CD4-positive, alpha-beta T cell treated with Interleukin-2 at 100 ng/mL for 4 hours (primary cell): ENCODE measurements around the gene ARHGEF12.

Source experiments
- DNase-seq: peaks from one replicate; pipeline ENCODE4 v3.0.0-alpha.2; 2020; ENCODE audit warnings: low spot score

The ARHGEF12 gene

DNA sequence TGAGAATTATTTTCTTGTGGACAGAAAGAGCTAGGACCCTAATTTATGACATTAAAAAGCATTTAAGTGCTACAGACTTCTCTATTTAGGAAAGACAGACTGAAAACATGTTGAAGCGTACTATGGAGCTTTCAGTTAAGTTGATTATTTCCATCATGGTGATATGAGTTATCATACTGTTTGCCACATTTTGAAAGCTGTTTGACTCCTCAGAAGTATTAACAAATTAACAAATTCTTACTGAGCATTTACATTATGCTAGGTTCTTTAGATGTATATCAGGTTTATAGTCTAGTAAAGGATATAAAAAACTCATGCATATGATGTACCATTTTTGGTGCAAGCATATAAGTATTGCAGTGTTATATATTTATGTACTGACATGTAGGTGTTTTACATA lies 50.1 kb downstream of the ARHGEF12 start:
- no peak for DNase-seq

DNA sequence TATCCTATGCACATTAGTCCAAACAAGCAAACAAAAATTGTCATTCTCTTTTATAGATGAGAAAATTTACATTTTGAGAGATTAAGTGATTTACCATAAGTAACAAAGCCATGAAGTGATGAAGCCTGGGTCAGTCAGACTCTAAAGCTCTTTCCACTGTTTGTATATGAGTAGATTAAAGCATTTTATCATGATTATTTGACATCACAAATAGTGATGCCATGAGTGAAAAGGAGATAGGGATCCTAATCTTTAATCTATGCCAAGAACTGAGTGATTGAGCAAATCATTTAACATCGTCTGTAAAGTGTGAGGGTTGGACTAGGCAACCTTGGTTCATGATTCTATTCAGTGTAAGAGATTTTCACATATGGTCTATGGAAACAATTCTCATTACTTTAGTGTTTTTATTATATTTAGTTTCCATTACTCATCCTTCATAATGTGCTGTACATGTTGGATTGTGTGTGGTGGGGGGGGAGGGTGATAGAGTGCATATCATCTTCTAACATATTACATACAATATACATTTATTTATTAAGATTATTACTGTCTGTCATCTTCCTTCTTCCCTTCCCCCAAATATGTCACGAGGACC lies 50.7 kb downstream of the ARHGEF12 start:
- no peak for DNase-seq

DNA sequence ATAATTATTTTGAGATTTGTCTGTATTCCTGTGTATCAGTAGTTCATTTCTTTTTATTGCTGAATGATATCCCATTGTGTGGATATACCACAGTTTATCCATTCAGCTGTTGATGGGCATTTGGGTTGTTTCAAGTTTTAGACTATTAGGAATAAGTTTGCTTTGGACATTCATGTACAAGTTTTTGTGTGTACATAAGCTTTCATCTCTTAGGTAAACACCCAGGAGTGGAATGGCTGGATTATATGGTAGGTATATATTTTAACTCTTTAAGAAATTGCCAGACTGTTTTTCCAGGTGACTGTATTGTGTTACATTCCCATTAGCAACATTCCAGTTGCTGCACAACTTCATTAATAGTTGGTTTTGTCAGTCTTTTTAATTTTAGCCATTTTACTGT lies 52.0 kb downstream of the ARHGEF12 start:
- no peak for DNase-seq

DNA sequence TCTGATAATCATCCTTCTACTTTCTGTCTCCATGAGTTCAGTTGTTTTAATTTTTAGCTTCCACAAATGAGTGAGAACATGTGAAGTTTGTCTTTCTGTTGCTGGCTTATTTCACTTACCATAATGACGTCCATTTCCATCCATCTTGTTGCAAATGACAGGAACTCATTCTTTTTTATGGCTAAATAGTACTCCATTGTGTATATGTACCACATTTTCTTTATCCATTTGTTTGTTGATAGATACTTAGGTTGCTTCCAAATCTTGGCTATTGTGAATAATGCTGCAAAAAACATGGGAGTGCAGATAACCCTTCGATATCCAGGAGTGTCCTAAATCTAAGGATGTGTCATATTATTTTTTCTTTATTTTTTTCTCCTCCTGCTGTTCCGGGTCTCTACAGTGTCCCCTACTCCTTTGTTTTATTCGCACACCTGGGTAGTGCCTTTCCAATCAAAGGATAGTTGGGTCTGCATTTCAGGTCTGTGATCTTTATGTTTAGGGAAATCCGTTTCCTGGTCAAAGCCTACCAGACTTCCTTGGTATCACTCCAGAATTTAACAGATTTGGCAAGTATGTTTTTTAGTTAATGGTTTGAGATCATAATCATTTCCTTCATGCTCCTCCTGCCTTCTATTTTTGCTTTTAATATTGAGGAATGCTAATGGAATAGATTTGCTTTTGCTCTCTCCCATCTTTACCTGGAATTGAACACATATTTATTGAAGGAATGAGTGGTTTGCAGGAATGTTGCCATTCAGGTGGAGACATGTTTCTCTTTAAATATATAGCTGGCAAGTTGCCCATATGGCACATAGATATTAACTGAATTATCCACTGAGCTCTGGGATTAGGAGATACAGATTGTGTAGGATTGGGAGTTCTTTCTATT lies 53.7 kb downstream of the ARHGEF12 start:
- no peak for DNase-seq

DNA sequence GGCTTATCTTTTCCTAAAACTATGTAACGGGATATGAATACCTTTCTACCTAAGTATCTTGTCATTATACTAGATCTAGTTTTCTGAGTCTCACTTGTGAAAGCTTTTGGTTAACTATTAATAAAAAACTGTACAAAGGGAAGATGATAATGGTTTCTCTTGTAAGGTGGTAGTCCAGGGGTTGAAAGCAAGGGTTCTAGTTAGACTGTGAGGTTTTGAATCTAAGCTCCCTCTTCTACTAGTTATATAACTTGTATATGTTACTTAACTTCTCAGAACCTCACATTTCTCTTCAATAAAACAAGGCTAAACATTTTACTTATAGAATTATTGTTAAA lies 54.3 kb downstream of the ARHGEF12 start:
- no peak for DNase-seq

DNA sequence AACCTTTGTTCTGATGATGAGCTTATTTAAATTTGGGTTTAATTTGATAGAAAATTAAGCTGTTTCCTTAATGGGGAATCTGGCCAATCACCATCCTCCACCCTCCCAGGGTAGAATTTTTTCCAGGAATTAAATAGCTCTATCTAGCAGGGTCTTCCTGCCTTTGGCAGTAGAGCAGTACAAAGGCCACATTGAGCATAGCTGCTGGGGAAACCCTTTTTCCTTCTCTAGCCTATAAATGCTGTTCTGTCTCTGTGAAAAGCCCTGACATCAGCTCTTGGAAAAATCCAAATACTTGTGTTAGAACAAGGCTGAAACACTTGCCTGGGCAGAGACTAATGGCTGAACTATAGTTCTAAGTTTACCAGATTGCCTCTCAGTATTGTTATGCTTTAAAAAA lies 55.1 kb downstream of the ARHGEF12 start:
- no peak for DNase-seq

DNA sequence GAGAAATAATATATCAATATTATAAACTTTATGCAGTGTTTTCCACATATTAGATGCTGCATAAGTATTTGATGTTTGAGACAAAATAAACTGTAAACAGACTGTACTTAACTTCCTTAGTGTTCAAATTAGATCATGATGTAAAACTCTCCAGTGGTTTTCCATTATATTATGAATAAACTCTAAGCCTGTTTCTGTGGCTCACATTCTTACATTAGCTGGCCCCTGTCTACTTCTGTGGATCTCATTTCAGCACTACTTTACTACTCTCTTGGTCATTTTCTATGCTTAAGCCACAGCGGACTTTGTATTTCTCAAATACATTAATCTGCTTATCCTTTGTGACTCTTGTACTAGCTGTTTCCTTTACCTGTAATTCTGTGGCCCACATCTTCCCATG lies 55.6 kb downstream of the ARHGEF12 start:
- DNase-seq, result no peak

DNA sequence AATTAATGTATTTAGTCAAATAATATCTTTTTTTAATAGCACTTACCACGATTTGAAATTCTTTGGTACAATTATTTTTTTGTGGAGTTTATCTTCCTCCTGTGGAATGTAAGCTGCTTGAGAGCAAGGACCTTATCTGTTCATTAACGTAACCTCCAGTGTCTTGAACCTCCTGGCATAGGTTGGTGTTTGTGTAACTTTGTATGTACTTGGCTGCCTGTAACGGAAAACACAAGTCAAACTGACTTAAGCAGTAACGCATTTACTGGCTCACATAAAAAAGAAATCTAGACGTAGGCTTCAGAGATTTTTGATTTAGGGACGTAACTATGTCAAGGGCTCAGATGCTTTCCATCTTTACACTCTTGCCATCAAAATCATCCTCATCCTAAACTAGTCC lies 56.1 kb downstream of the ARHGEF12 start:
- DNase-seq, result no peak

DNA sequence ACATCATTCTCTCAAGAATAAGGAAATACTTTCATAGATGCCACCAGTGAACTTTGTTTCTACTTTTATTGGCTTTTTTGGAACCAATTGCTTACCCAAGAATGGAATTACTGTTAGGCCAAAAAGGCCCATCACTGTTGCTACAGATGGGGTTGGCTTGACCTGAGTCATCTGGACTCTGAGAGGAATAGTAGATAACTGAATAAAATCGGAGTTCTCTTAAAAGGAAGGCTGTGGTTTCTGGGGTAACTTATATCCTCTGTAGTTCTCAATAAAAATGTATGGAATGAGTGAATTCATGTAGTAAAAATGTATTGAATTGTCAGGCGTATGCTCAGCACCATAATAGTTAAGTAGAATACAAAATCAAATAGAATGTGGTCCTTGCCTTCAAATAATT lies 56.6 kb downstream of the ARHGEF12 start:
- DNase-seq, result no peak

DNA sequence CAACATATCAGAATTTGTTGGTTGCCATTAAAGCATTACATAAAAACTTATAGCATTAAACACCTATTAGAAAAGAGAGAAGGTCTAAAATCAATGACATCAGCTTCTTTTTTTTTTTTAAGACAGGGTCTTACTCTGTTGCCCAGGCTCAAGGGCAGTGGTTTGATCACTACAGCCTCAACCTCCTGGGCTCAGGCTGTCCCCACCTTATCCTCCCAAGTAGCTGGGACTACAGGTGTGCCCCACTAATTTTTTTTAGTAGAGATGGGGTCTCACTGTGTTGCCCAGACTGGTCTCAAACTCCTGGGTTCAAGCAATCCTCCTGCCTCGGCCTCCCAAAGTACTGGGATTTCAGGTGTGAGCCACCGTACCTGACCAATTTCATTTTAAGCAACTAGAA lies 57.9 kb downstream of the ARHGEF12 start:
- no peak for DNase-seq

DNA sequence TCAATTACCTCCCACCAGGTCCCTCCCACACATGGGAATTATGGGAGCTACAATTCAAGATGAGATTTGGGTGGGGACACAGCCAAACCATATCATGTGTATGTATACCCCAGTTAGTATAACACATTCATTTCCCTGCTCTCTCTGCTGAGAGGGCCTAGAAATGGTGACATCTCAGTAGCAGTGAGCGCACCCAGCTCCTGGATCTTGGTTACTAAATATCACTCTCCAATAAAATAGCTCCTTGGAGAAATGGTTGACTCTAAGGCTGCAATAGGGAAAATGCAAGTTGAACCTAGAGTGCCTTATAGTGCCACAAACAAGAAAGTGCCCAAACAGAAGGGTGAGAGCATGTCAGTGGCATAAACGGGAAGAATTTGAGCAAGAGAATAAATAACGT lies 59.6 kb downstream of the ARHGEF12 start:
- no peak for DNase-seq

DNA sequence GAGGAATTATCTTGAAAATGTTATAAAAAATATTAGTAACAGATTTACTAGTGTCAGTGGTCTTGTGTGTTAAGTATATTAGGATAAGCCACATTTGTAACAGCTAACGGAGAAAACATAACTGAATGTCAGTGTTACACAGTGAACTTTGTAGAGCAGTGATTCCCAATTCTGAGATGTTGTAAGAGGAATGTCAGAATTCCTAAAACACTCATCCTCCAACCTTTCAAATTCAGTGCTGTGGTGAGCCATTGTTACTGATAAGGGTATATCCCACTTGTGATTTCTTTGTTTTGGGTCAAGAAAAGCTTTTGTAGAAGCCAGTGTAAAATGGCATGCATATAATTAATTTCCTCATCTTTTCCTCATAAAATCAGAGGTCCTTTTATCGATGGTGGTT lies 61.9 kb downstream of the ARHGEF12 start:
- no peak for DNase-seq

DNA sequence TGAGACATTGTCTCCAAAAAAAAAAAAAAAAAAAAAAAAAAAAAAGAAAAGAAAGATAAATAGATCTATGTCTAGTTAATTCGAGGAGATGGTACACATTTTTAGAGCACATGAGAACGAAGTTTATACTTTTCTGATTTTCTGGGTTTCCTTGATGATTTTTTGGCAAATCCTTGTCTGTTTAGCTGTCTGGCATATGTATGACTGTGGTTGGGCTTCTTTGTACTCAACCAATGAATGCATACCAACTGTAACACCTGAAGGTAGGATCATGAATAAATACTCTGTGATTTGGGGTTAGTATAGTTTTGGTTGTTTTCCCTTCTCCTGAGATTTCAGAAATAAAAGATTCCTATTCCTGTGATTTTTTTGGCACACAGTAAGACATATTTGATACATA lies 63.1 kb downstream of the ARHGEF12 start:
- DNase-seq, result no peak

DNA sequence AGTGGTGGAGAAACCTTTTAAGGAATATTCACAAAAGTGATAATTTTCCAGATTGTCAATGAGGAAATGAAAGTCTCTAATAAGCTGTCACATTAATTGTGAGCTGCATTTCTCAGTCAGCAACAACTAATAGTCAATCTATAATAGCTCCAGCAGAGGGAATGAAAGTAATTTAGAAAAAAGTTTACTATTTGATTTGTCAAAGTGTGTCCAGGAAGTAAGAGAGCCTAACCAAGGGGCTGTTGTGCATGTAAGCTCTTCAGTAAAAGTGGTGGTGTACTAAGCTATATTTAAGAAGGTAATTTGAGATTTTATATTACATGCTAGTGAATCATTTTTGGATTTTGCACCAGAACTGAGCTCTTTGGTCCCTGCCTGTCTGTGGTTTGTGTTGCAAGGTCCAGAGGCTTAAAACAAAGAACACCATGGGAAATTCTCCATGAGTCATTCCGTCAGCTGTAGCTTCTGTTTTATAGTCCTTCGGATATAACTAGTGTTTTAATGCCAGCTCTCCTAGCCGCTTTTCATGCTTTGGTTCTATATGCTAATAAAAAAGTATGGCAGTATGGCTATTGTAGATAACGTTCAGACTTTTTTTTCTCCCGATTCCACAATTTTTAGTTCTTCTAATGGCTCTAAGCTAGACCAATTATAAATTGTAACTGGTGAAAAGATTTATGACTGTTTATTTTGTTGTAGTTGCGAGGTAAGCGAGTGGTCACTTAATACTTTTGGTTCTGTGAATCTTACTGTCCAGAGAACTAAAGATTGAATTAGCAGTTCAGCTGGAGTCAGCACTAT lies 64.6 kb downstream of the ARHGEF12 start:
- DNase-seq, result no peak

DNA sequence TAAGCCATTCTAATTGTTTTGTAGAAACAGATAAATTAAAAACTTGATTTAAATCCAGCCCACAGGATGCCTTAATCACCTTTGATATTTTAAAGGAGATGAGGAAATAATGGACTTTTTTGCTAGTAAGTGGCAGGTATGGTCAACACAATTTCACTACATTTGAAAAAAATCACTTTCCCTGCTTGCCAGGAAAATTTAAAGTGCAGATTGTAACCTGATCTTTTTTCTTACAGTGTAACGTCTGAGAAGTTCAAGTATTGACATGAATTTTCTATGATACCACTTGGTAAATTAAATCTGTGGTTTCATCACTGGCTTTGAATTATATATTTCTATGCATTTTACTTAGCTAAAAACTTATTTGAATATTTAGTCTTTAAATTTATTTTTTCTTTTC lies 65.3 kb downstream of the ARHGEF12 start:
- DNase-seq, result no peak

DNA sequence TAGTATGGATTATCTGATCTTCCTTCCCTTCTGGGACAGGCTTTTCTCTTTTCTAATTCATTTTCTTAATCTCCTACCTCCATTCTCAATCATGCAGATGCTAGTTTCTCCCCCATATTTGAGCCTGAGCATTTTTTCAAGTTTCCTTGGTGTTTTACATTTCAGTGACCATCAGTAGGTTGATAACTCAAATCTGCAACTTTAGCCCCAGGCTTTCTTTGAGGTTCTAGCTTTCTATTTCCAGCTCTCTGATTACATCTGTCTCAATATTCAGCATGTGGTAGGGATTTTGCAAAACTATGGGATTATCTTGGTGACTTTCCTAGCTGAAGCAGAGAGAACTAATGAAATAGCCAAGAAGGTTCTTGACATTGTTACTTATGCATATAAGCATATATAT lies 67.8 kb downstream of the ARHGEF12 start:
- DNase-seq, result no peak

DNA sequence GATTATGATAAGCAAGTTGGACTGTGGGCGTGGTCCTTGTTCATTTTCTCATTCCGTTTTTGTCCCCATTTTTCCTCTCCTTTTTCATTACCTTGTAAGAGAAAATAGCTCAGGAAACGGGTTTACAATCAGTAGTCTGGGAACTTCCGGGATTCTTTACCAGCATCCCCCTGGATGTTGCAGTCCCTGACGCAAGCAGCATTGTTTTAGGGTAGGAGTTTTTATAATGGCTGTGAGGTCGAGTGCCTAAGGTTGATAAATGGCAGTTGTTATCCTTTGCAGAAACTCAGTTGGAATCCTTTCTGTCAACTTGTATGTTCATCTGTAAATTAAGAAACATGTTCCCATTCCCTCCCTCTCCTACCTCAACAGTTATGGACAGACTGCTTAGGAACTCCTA lies 68.3 kb downstream of the ARHGEF12 start:
- DNase-seq, result no peak

DNA sequence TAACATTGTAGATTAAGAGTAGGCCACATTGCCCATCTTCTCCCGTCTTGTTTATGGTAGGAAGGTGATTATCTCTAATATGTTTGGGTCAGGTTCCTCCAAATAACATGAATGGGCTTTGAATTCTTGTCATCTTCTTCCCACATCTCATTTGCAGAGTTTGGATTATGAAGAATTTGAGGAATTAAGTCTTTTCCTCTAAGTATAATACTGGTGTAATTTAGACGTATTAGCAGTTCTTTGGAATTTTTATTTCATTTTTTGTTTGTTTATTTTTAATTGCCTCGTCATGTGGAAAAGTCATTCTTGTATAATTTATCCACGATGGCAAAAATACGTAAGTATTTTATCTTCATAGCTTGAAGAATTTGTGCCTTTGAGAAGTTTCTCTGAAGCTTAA lies 73.4 kb downstream of the ARHGEF12 start:
- DNase-seq, result no peak

DNA sequence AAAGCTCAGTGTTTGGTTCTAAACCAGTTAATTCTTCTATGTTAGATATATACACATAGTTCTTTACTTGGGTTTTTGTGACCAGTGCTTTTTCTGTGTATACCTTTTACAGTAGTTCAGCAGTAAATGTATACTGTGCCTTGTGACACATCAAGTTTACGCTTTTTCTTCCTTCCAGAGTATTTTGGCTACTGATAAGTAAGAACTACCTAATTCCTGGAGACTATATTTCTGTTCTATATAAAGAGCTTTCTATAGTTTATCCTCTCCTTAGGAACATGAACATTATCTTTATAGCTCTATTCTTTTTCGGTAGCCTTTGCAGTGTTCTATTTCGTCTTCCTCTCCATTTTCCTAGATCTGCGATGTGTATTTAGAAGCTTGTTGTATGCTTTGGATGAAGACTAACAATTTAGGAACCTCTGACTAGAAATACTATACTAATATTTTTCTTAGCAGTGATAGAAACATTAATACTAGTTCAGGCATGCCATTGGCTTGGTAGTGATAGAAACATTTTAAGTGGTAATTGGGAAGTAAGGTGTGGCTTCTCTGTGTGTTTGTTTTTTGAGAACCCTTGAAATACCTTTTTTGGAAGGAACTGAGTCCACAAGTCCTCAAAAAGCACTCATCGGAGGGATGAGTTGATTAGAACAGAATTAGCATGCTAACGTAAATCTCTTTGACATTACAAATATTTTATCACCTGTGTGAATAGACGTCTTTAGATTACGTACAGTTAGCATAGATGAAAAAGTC lies 74.6 kb downstream of the ARHGEF12 start:
- no peak for DNase-seq

DNA sequence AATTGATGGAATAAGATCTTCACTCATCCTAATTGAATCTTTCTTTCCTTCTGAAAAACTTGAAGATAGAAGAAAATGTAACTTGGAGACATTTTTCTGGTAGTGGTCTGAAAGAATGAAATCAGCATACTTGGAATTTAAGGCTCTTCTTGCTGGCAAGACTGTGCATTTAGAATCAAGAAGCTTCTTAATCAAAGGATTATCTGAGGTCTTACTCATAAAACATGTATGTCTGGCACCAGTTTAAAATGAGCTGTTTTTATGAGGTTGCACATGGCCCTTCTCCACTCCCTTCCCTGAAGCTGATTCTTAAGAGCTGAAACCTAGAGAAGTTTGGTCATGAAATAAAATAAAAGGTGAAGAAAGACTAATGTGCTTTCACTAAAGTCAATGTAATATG lies 77.3 kb downstream of the ARHGEF12 start:
- no peak for DNase-seq

DNA sequence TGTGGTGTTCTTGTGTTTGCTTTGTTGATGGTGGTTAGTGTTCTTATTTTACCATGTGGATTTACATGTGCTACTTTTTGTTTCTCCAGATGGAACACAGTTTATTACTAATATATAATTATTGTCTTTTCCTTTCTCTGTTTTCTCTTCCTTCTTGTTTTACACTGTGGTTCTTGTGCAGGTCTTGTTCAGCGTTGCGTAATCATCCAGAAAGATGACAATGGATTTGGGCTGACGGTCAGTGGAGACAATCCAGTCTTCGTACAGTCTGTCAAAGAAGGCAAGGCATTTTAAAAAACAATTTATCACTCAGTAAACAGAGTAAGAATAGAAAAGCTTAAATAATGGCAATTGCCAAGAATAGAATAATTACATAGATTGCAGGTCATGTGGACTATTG lies 84.4 kb downstream of the ARHGEF12 start:
- no peak for DNase-seq

DNA sequence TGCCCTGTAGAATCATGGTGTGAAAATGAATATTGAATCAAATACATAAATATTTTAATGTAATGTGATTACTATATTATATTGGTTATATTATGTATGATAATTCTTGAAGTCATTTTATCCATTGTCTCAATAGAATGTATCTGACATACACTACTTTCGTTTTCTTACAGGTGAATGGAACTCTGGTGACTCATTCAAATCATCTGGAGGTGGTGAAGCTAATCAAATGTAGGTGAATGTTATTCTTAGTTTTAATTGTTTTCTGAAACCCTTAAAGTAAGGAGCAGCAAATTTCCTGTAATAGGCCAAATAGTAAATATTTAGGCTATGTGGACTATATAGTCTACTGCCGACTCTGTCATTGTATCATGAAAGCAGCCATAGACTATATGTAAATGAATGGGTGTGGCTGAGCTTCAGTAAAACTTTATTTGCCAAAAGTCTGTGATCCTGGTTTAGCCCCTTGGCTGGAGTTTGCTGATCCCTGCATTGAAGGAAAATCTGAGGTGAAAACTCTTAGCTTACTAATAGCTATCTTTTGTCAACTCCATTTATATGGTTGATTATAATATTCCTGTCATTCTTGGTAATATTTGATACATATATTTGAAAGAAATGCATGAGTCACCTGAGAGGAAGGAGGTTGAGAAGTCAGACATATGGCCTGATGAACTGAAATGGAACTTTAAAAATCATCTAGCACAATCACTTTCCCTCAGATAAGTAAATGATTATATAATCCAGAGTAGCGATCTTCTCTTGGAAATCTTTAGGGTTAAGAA lies 88.2 kb downstream of the ARHGEF12 start:
- no peak for DNase-seq
